GM23338 (cell line): ENCODE data around the gene TMEM141. TPM values are rescaled to one million over a fixed set of nuclear protein-coding genes. Genes with fewer than 3 reads are reported as not detected.

Experiments used
- ATAC-seq: fragments of 200-7000 bp; cut with Tn5 transposase; 3 replicates; pipeline ENCODE4 v1.9.1; 2020
- DNase-seq: peaks from one replicate; pipeline ENCODE4 v3.0.0-alpha.2; 2015; ENCODE audit warnings: low spot score
- H2AFZ ChIP-seq: fragments of 200-600 bp; sonication (generic); 2 replicates; pipeline ENCODE4 v1.8.0; 2016; ENCODE audit warnings: antibody characterized with exemption, mild to moderate bottlenecking, moderate library complexity
- H3F3A ChIP-seq: fragments of 200-600 bp; sonication (generic); replicated peaks from 2 replicates; pipeline ENCODE4 v1.8.0; 2017; ENCODE audit warnings: antibody characterized with exemption, mixed run types, low read depth
- H3K27ac ChIP-seq: fragments of 200-600 bp; sonication (generic); 2 replicates; pipeline ENCODE4 v1.6.1; 2016; ENCODE audit warnings: low read depth
- H3K27me3 ChIP-seq: fragments of 200-600 bp; sonication (generic); 2 replicates; pipeline ENCODE4 v1.8.0; 2016; ENCODE audit warnings: mild to moderate bottlenecking, mixed run types, moderate library complexity; ENCODE audit not compliant: insufficient read depth
- H3K36me3 ChIP-seq: fragments of 200-600 bp; sonication (generic); 2 replicates; pipeline ENCODE4 v1.8.0; 2016; ENCODE audit warnings: mild to moderate bottlenecking; ENCODE audit not compliant: insufficient read depth
- H3K4me1 ChIP-seq: fragments of 200-600 bp; sonication (generic); 2 replicates; pipeline ENCODE4 v1.8.0; 2016; ENCODE audit warnings: mild to moderate bottlenecking, moderate library complexity; ENCODE audit not compliant: insufficient read depth
- H3K4me2 ChIP-seq: fragments of 200-600 bp; sonication (generic); 2 replicates; pipeline ENCODE4 v1.7.1; 2017; ENCODE audit warnings: mixed run types
- H3K4me3 ChIP-seq: fragments of 200-600 bp; sonication (generic); 2 replicates; pipeline ENCODE4 v1.6.1; 2016; ENCODE audit warnings: mixed run types
- H3K79me2 ChIP-seq: fragments of 200-600 bp; sonication (generic); replicated peaks from 2 replicates; pipeline ENCODE4 v1.8.0; 2017; ENCODE audit warnings: mild to moderate bottlenecking; ENCODE audit not compliant: insufficient read depth
- H3K9me2 ChIP-seq: fragments of 200-600 bp; sonication (generic); 2 replicates; pipeline ENCODE4 v1.8.0; 2017; ENCODE audit not compliant: insufficient read depth
- H4K20me1 ChIP-seq: fragments of 200-600 bp; sonication (generic); replicated peaks from 2 replicates; pipeline ENCODE4 v1.8.0; 2017; ENCODE audit warnings: mild to moderate bottlenecking; ENCODE audit not compliant: insufficient read depth
- H3K27ac Mint-ChIP-seq: 2 replicates; pipeline ENCODE4 v1.8.0; 2020; ENCODE audit warnings: inconsistent platforms, mild to moderate bottlenecking, moderate library complexity, mixed read lengths
- H3K27me3 Mint-ChIP-seq: 3 replicates; pipeline ENCODE4 v1.8.0; 2022; ENCODE audit warnings: low read depth, mild to moderate bottlenecking, moderate library complexity, mixed read lengths, inconsistent platforms; ENCODE audit not compliant: insufficient read depth, poor library complexity
- H3K36me3 Mint-ChIP-seq: 3 replicates; pipeline ENCODE4 v1.8.0; 2021; ENCODE audit warnings: low read depth, mild to moderate bottlenecking, inconsistent platforms, moderate library complexity, mixed read lengths
- H3K4me1 Mint-ChIP-seq: 3 replicates; pipeline ENCODE4 v1.8.0; 2020; ENCODE audit warnings: mild to moderate bottlenecking, inconsistent platforms, mixed read lengths
- H3K4me3 Mint-ChIP-seq: 3 replicates; pipeline ENCODE4 v1.8.0; 2021; ENCODE audit warnings: moderate library complexity, mild to moderate bottlenecking, inconsistent platforms, mixed read lengths
- H3K9me3 Mint-ChIP-seq: 3 replicates; pipeline ENCODE4 v1.8.0; 2020; ENCODE audit warnings: moderate library complexity, mild to moderate bottlenecking, inconsistent platforms, mixed read lengths
- EZH2 ChIP-seq: fragments of 200-600 bp; sonication (generic); IDR thresholded peaks from one replicate; pipeline ENCODE4 v1.8.0; 2017; ENCODE audit warnings: antibody characterized with exemption, mild to moderate bottlenecking, low read depth; ENCODE audit not compliant: unreplicated experiment
- EZH2phosphoT487 ChIP-seq: fragments of 200-600 bp; sonication (generic); IDR thresholded peaks from one replicate; pipeline ENCODE4 v1.8.1; 2018; ENCODE audit warnings: antibody characterized with exemption; ENCODE audit not compliant: unreplicated experiment
- JUNB ChIP-seq: IDR thresholded peaks from one replicate; pipeline ENCODE4 v1.6.1; 2016; ENCODE audit warnings: antibody characterized with exemption; ENCODE audit not compliant: unreplicated experiment
- NANOG ChIP-seq: IDR thresholded peaks from 2 replicates; pipeline ENCODE4 v1.6.1; 2016; ENCODE audit warnings: antibody characterized with exemption, borderline replicate concordance
- POLR2AphosphoS5 ChIP-seq: IDR thresholded peaks from 2 replicates; pipeline ENCODE4 v1.6.1; 2016; ENCODE audit warnings: antibody characterized with exemption, low read depth
- STAT1 ChIP-seq: IDR thresholded peaks from one replicate; pipeline ENCODE4 v1.6.1; 2016; ENCODE audit warnings: antibody characterized with exemption; ENCODE audit not compliant: unreplicated experiment
- ZNF331 ChIP-seq: fragments of 250-450 bp; sonication (Bioruptor Pico); IDR thresholded peaks from 2 replicates; pipeline ENCODE4 v1.5.0; 2020; ENCODE audit warnings: low read depth, mild to moderate bottlenecking, moderate library complexity
- ZNF462 ChIP-seq: fragments of 250-450 bp; sonication (Bioruptor Pico); IDR thresholded peaks from 2 replicates; pipeline ENCODE4 v1.5.0; 2020; ENCODE audit warnings: mild to moderate bottlenecking, moderate library complexity
- polyA plus RNA-seq: library from polyadenylated mRNA; unstranded; fragments of >200 nt; fragmentation: Nextera tagmentation; extraction: Ambion mirVana; gene quantifications from 2 replicates; pipeline ENCODE4 v1.2.1, GENCODE V29; 2016
- total RNA-seq: library from RNA; depleted of rRNA; stranded (reverse); fragments of >200 nt; shearing (Covaris generic); gene quantifications from 2 replicates; pipeline ENCODE4 v1.2.3, GENCODE V29; 2014
- TF ChIP-seq, protein P1 (sequence below): IDR thresholded peaks from 2 replicates; pipeline ENCODE4 v1.6.1; 2016; ENCODE audit warnings: antibody characterized with exemption

TMEM141 gene
- total and polyA plus RNA-seq, 2 experiments from 2014 or later: 71.4 to 90.5 TPM

- no peak for TF ChIP-seq ZNF462 (CRISPR knock-in tag)
- TF ChIP-seq NANOG: no peak
- TF ChIP-seq POLR2AphosphoS5: no peak
- TF ChIP-seq ZNF331 (CRISPR knock-in tag): no peak
- no peak for TF ChIP-seq STAT1
- TF ChIP-seq JUNB: no peak
- no peak for TF ChIP-seq EZH2
Observed at GRCh38 chr9:136746155-136746490, 45.0 kb upstream of the TMEM141 start (continued).

GRCh38 chr9:136746621-136747020 is 44.5 kb upstream of the TMEM141 start:
- no peak overlapping the region for H3K4me3 Mint-ChIP-seq
- no peak overlapping the region for H3K4me2 ChIP-seq
- H3K27ac Mint-ChIP-seq: no peak overlapping the region
- H3K9me3 Mint-ChIP-seq: peaks cover 3% of the 10 kb centered on the region; the same call in 2 of the 3 replicates
- no peaks in the 10 kb centered on the region for H3K27me3 ChIP-seq
- H3K4me1 Mint-ChIP-seq: no peaks in the 10 kb centered on the region
- H3K27me3 Mint-ChIP-seq: peaks cover 4% of the 10 kb centered on the region
- H3K36me3 Mint-ChIP-seq: no peaks in the 10 kb centered on the region
- no peak for DNase-seq
- H3K27ac ChIP-seq: no peak overlapping the region
- no peak overlapping the region for H2AFZ ChIP-seq
- H3K4me3 ChIP-seq: no peak overlapping the region
- no peaks in the 10 kb centered on the region for H3F3A ChIP-seq
- no peaks in the 10 kb centered on the region for H3K4me1 ChIP-seq
- no peak for ATAC-seq
- H3K79me2 ChIP-seq: no peaks in the 10 kb centered on the region
- H3K9me2 ChIP-seq: no peaks in the 10 kb centered on the region
- H3K36me3 ChIP-seq: no peaks in the 10 kb centered on the region
- H4K20me1 ChIP-seq: no peaks in the 10 kb centered on the region
- TF ChIP-seq EZH2phosphoT487 (no peak), ZNF462 (CRISPR knock-in tag) (no peak), JUNB (no peak), ZNF331 (CRISPR knock-in tag) (no peak), NANOG (no peak)
- TF ChIP-seq, protein P1, sequence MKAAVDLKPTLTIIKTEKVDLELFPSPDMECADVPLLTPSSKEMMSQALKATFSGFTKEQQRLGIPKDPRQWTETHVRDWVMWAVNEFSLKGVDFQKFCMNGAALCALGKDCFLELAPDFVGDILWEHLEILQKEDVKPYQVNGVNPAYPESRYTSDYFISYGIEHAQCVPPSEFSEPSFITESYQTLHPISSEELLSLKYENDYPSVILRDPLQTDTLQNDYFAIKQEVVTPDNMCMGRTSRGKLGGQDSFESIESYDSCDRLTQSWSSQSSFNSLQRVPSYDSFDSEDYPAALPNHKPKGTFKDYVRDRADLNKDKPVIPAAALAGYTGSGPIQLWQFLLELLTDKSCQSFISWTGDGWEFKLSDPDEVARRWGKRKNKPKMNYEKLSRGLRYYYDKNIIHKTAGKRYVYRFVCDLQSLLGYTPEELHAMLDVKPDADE: no peak
